Measurements from ENCODE around the gene IQCH. TPM values are rescaled to one million over a fixed set of nuclear protein-coding genes. Genes with fewer than 3 reads are reported as not detected.

Gene IQCH
- total and polyA plus RNA-seq, 8 donors = 1.4 to 3.4 (median 2.8) TPM

DNA sequence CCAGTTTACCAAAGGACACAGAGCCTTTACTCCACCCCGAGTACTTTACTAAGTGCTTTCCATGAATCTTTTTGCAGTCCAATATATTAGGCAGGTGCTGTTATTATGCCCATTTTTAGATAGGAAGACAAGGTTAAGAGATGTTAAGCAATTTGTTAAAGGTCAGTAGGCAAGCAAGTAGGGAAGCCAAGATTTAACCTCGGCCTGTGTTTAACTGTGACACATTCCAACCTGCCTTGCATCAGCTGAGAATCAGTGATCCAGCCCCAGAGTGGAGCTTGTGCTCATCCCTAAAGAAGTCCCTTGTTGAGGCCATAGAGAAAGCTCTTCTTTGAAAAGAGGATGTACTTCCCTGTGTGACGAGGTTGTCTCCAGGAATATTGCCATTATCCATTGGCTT, 215.1 kb downstream of the IQCH start:
- no peaks in the 10 kb centered on the region for H3K9me3 ChIP-seq
- intact Hi-C loops (cut with DNase I) = no loop called here
- ATAC-seq (no peak), DNase-seq (no peak)
- no peak overlapping the region for H3K27ac ChIP-seq
- no peak for TF ChIP-seq CTCF (IDR thresholded peaks at IDR 0.05)
- no peaks in the 10 kb centered on the region for H3K36me3 ChIP-seq
- H3K27me3 ChIP-seq = no peaks in the 10 kb centered on the region
- no peaks in the 10 kb centered on the region for H3K4me1 ChIP-seq
- H3K4me3 ChIP-seq = no peak overlapping the region

DNA sequence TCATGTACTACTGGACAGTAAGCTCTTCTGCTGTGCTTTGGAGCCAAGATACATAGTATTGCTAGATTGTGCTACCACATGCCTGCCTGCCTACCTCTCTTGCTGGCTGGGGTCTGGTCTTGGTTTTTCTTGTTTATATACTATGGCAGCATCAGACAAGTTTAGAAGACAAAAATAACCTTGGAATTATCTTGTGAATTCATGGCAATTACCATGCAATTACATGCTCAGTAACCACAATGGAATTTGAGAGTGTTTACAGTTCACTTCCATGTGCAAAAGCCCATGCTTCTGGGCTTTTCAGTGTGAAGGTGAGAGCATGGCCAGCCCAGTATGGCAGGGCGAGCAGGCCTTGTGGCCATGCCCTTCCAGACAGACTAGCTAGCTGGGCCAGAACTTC, 218.4 kb downstream of the IQCH start:
- H3K36me3 ChIP-seq = no peaks in the 10 kb centered on the region
- H3K4me1 ChIP-seq = no peaks in the 10 kb centered on the region
- TF ChIP-seq CTCF (IDR thresholded peaks at IDR 0.05) = no peak
- H3K4me3 ChIP-seq = no peak overlapping the region
- DNase-seq = no peak
- intact Hi-C loops (cut with DNase I) = no loop called here
- no peaks in the 10 kb centered on the region for H3K27me3 ChIP-seq
- no peaks in the 10 kb centered on the region for H3K9me3 ChIP-seq
- H3K27ac ChIP-seq = no peak overlapping the region
- peak; percentile 57 for ATAC-seq

DNA sequence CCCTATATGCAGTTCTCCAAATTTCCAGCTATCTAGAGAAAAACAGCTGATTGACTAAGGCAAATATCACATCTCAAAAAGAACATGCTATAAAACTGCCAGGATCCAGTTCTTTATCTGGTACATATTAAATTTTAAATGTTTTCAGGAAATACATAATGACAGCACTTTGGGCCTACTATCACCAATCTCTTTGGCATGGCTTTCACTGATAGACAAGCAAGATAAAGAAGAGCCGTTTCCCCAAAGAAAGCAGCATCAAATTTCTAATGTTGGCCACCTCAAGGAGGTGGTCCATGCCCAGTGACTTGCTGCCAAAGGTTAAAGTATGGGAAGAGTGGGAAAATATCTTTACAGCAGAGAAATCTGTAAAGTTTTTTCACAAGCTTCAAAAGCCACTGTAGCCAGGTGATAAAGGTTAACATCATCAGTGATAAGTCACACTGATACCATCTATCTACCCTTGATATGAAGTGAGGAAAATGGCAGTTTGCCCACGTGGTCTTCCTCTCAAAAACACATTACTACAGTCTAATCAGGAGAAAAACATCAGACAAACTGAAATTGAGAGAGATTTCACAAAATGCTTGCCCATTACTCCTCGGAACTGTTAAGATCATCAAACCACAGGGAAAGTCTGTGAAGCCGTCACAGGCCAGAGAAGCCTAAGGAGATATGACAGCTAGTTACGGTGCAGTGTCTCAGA, 220.0 kb downstream of the IQCH start:
- intact Hi-C loops (cut with DNase I) = no loop called here
- Histone ChIP-seq H3K36me3 (no peaks in the 10 kb centered on the region), H3K27ac (no peak overlapping the region), H3K4me3 (no peak overlapping the region), H3K9me3 (no peaks in the 10 kb centered on the region), H3K27me3 (no peaks in the 10 kb centered on the region), H3K4me1 (no peaks in the 10 kb centered on the region)
- DNase-seq (no peak), ATAC-seq (no peak)
- no peak for TF ChIP-seq CTCF (IDR thresholded peaks at IDR 0.05)

- Histone ChIP-seq H3K4me1 (no peaks in the 10 kb centered on the region), H3K9me3 (no peaks in the 10 kb centered on the region), H3K36me3 (no peaks in the 10 kb centered on the region), H3K27me3 (no peaks in the 10 kb centered on the region), H3K4me3 (no peak overlapping the region), H3K27ac (no peak overlapping the region)
- TF ChIP-seq CTCF (IDR thresholded peaks at IDR 0.05) = no peak
- DNase-seq = peak in 1 of 4 donors; percentile 13
- intact Hi-C loops (cut with DNase I) = no loop called here
- ATAC-seq = no peak
Measured at GRCh38 chr15:67479781-67480505, 225.4 kb downstream of the IQCH start.

DNA sequence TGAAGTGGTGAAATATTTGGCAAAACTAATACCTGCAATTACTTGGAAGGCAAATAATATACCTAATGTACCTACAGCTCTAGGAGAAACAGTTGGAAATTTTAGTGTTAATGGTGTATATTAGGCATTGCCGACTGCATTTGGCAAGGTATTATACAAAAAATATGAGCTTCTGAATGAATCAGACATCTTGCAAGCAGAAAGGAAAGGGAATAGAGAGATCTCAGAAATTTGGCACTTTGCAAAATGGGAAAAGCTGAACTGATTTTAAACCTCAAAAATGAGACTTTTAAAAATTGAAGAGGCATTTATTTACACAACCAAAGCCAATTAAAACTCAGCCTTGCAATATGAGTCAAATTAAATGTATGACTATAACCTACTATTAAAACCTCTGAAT, 226.2 kb downstream of the IQCH start:
- TF ChIP-seq CTCF (IDR thresholded peaks at IDR 0.05) = no peak
- H3K27ac ChIP-seq = no peak overlapping the region
- H3K36me3 ChIP-seq = no peaks in the 10 kb centered on the region
- H3K4me3 ChIP-seq = no peak overlapping the region
- no peaks in the 10 kb centered on the region for H3K27me3 ChIP-seq
- no peaks in the 10 kb centered on the region for H3K4me1 ChIP-seq
- no peaks in the 10 kb centered on the region for H3K9me3 ChIP-seq
- DNase-seq = no peak
- intact Hi-C loops (cut with DNase I) = no loop called here
- no peak for ATAC-seq

All from left lung (tissue), 10 donors.